ENCODE data around the gene TUBD1. TPM values are rescaled to one million over a fixed set of nuclear protein-coding genes. Genes with fewer than 3 reads are reported as not detected.

TUBD1 gene
- total and polyA plus RNA-seq, 2 of the 13 experiments (the other 11 are each of a cell fraction or from before 2014, with no cell fraction given): 18.2 to 25.9 TPM

DNA sequence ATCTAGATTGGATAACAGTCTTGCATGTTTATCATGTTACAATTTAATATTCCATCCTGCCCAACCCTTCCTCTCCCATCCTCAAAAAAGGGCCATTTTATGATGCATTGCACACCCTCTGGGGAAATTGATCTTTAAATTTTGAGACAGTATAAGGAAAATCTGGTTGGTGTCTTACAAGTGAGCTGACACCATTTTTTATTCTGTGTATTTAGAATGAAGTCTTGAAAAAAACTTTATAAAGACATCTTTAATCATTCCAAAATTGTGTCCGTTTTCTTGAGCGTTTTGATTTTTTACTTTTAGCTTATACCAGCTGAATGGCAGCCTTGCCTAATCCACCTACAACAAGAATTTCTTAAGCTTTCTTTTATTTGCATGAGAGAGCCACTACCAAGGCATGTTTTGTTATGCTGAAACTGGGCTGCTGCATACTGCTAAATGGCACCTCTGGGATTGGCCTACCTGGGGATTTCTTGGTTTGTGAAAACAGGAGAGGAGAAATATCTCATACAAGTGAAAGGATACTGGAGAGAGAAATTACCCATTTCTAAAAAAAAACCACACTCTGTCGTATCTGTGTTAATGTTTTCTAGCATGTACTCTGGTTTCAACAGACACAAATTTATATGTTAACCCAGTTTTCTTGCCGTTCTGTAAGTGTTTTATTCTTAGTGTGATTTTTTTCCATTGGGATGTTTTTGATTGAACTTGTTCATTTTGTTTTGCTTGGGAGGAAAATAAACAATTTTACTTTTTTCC, 52.2 kb downstream of the TUBD1 start:
- no peak for FAIRE-seq
- 1% methylated on average over 4 of the region's 4 CpGs for WGBS (ENCODE audit: low lambda C conversion rate)
- Histone ChIP-seq H3K9ac (ENCODE audit: insufficient read depth, low read depth, low read length) (peak overlapping the region; percentile 100), H3K36me3 (replicated peaks in 1 of 2; ENCODE audit: control insufficient read depth in 1 of 2, insufficient read depth in 2 of 2, low read length in 2 of 2) (peaks cover 4 to 23% of the 10 kb centered on the region in 2 experiments; a peak in 3 of 5 replicates), H3K27me3 (ENCODE audit: control insufficient read depth in 1 of 2, insufficient read depth in 2 of 2, low read length in 2 of 2) (peaks cover 0 to 5% of the 10 kb centered on the region in 2 experiments; a peak in 1 of 5 replicates), H3K4me1 (ENCODE audit: insufficient read depth, low read length) (peaks cover 63% of the 10 kb centered on the region), H3K79me2 (ENCODE audit: insufficient read depth, low read length) (peaks cover 40% of the 10 kb centered on the region), H3K27ac (ENCODE audit: extremely low read length, insufficient read depth, low read length) (peak overlapping the region; percentile 98), H3K4me2 (ENCODE audit: low read depth, low read length) (peak overlapping the region; percentile 80), H3K4me3 (replicated peaks in 1 of 3; ENCODE audit: insufficient read depth in 1 of 3, low read depth in 2 of 3, low read length in 3 of 3) (peak overlapping the region; percentile 79 to 94 (median 80)), H3K9me3 (ENCODE audit: low read length) (no peaks in the 10 kb centered on the region), H4K20me1 (ENCODE audit: insufficient read depth, low read length) (peaks cover 34% of the 10 kb centered on the region), H2AFZ (ENCODE audit: low read length) (no peak overlapping the region)
- ATAC-seq: no peak
- ChIA-PET CTCF (ENCODE audit: low intra/inter-chr PET ratio, low total read pairs) (interaction anchor here (4.0 kb wide), 1 partner anchor 87 kb away, joined by 24 read pairs; no protein-coding TSS in a partner anchor), POLR2A (interaction anchor here (0.9 to 20.0 kb wide), 8 partner anchors 11 to 133 kb away, joined by 3 to 501 read pairs (median 6); partner anchors contain the start of genes PTRH2 and VMP1)
- in situ Hi-C loops (cut with HindIII; ENCODE audit: extremely low pct_ligation_motif_present, low pct_unique_long_range_greater_than_20kb): no loop called here
- intact Hi-C loops (cut with micrococcal nuclease; ENCODE audit: unreplicated experiment): no loop called here
- no TSS peak for BruUV-seq (replicated peaks)
- DNase-seq (ENCODE audit: low spot score): no peak
- no peak for TF ChIP-seq MEIS1 (CRISPR knock-in tag; IDR thresholded peaks at IDR 0.05; ENCODE audit: borderline replicate concordance)
- TF ChIP-seq PAF1 (CRISPR knock-in tag; IDR thresholded peaks at IDR 0.05): peak; percentile 58
- TF ChIP-seq NAIF1 (CRISPR knock-in tag; IDR thresholded peaks at IDR 0.05; ENCODE audit: borderline replicate concordance): no peak
- TF ChIP-seq SNAI1 (CRISPR knock-in tag; IDR thresholded peaks at IDR 0.05; ENCODE audit: borderline replicate concordance): 0 out of 2 replicates have a peak, but pooled peaks have one; percentile 23
- TF ChIP-seq JUNB (CRISPR knock-in tag; IDR thresholded peaks at IDR 0.05; ENCODE audit: borderline replicate concordance): no peak
- TF ChIP-seq ZNF562 (CRISPR knock-in tag; IDR thresholded peaks at IDR 0.05; ENCODE audit: borderline replicate concordance): no peak; the same call in 1 of the 2 replicates
- TF ChIP-seq IKZF4 (CRISPR knock-in tag; IDR thresholded peaks at IDR 0.05; ENCODE audit: borderline replicate concordance, low read depth, not compliant biosample characterization): no peak
- no peak for TF ChIP-seq ZNF713 (CRISPR knock-in tag; IDR thresholded peaks at IDR 0.05)
- peak; percentile 28; the same call in 1 of the 2 replicates for TF ChIP-seq MBD4 (IDR thresholded peaks at IDR 0.05; ENCODE audit: borderline replicate concordance, low read length)
- peak; percentile 28; the same call in 1 of the 2 replicates for TF ChIP-seq ZFX (CRISPR knock-in tag; IDR thresholded peaks at IDR 0.05; ENCODE audit: low read depth)
- TF ChIP-seq HMGXB4 (CRISPR knock-in tag; IDR thresholded peaks at IDR 0.05; ENCODE audit: borderline replicate concordance in 1 of 2, low read depth in 1 of 2): peak in 1 of 2 experiments; percentile 3; a peak in 1 of 4 replicates
- TF ChIP-seq SMAD3 (CRISPR knock-in tag; IDR thresholded peaks at IDR 0.05): peak; percentile 79; the same call in 1 of the 2 replicates
- TF ChIP-seq RELA (CRISPR knock-in tag; IDR thresholded peaks at IDR 0.05): no peak
- TF ChIP-seq SNRNP70 (IDR thresholded peaks at IDR 0.05; ENCODE audit: low read depth, low read length): no peak
- TF ChIP-seq ZNF430 (CRISPR knock-in tag; IDR thresholded peaks at IDR 0.05): peak; percentile 28
- 0 out of 2 replicates have a peak, but pooled peaks have one; percentile 5 for TF ChIP-seq CEBPG (CRISPR knock-in tag; IDR thresholded peaks at IDR 0.05)
- TF ChIP-seq PHF5A (CRISPR knock-in tag; IDR thresholded peaks at IDR 0.05; ENCODE audit: low read depth, unreplicated experiment): peak; percentile 23
- TF ChIP-seq, protein P1, sequence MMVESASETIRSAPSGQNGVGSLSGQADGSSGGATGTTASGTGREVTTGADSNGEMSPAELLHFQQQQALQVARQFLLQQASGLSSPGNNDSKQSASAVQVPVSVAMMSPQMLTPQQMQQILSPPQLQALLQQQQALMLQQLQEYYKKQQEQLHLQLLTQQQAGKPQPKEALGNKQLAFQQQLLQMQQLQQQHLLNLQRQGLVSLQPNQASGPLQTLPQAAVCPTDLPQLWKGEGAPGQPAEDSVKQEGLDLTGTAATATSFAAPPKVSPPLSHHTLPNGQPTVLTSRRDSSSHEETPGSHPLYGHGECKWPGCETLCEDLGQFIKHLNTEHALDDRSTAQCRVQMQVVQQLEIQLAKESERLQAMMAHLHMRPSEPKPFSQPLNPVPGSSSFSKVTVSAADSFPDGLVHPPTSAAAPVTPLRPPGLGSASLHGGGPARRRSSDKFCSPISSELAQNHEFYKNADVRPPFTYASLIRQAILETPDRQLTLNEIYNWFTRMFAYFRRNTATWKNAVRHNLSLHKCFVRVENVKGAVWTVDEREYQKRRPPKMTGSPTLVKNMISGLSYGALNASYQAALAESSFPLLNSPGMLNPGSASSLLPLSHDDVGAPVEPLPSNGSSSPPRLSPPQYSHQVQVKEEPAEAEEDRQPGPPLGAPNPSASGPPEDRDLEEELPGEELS (CRISPR knock-in tag; IDR thresholded peaks at IDR 0.05): 0 out of 2 replicates have a peak, but pooled peaks have one; percentile 2
- peak; percentile 22; the same call in 1 of the 2 replicates for TF ChIP-seq SSRP1 (CRISPR knock-in tag; IDR thresholded peaks at IDR 0.05)
- TF ChIP-seq ZNF720 (CRISPR knock-in tag; IDR thresholded peaks at IDR 0.05): no peak
- TF ChIP-seq ZNF652 (CRISPR knock-in tag; IDR thresholded peaks at IDR 0.05; ENCODE audit: borderline replicate concordance, low read depth): 0 out of 2 replicates have a peak, but pooled peaks have one; percentile 26
